ENCODE measurements around the gene LENEP.

Gene LENEP

DNA sequence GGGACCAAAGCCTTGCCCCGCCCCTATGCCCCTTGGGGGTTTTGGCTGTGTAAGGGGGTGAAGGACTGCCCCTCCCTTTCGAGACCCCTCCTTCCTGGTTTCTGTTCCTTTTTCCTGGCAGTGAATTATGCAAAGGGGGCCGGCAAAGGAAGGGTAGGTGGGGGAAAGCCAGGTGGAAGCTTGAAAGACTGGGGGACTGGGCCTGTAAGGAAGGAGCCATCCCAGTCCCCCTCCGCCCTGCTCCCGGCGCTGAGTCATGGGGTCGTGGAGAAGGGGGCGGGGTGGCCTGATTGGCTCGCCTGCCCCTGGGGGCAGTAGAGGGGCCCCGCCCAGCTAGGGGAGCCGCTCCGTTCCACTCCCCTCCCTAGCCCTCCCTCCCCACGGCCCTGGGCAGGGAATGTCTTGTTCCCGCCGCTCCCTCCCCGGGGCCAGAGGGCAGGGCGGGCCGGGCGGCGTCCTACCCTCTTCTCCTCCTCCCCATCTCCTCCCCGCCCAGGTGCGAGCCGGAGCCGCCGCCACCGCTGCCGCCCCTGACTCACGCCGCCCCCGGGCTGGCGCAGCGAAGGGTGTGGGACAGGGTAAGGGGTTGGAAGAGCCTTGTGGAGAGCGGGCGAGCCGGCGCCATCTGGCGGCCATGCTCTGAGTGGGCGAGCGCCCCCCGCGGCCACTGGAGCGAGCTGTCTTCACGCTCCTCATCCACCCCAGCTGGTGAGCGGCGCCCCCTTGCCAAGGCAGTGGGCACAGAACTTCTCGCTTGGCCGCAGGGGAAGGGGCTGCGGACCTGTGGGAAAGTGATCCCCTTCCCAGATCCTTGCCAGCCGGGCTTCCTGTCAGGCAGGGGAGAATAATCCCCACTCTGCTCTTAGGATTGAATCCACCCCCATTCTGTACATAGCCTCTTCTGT lies 23.9 kb downstream of the LENEP start:
- no peak overlapping the region for H3K4me3 ChIP-seq (ENCODE audit: low read depth, low read length)
- TF ChIP-seq CTCF (IDR thresholded peaks at IDR 0.05; ENCODE audit: control insufficient read depth, extremely low read depth, insufficient read depth): peak; percentile 16; the same call in 1 of the 2 replicates
- DNase-seq (ENCODE audit: low read depth): no peak

- DNase-seq (ENCODE audit: low read depth): no peak
- no peak overlapping the region for H3K4me3 ChIP-seq (ENCODE audit: low read depth, low read length)
- TF ChIP-seq CTCF (IDR thresholded peaks at IDR 0.05; ENCODE audit: control insufficient read depth, extremely low read depth, insufficient read depth): no peak
Observed at GRCh38 chr1:155017946-155018316, 24.5 kb downstream of the LENEP start.

DNA sequence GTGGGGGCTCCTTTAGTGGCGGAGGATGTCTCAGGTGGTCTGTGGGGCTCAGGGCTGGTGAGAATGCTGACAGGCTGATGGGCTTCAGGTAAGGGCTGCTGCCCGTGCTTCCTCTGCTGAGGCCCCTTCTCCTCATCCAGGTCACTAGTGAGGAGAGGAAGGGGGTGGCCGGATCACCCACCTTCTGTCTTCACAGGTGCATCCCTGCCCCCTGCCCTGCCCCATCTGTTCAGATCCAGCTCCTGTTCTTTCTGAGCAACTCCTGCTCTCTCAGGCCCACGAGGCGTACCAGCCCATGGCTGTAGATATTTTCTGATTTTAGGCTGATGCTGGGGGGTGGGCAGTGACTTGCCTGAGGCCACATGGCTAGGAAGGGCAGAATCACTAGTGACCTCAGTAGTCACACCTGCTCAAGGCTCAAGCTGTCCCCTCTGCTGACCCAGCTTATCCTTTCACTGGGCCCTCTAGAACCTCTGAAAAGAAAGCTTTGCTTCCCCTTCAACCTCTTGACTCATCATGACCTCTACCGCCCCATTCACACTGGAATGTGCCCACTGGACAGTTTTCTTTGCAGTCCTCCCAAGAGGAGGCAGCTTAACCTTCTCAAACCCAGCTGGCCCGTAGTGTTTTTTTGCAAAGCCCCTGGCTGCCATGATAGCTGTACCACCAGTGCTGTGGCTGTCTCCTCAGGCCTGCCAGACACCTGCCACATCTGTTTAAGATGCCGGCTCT lies 25.4 kb downstream of the LENEP start:
- DNase-seq (ENCODE audit: low read depth): no peak
- TF ChIP-seq CTCF (IDR thresholded peaks at IDR 0.05; ENCODE audit: control insufficient read depth, extremely low read depth, insufficient read depth): no peak

GRCh38 chr1:155019377-155020245 lies 26.2 kb downstream of the LENEP start:
- no peak overlapping the region for H3K4me3 ChIP-seq (ENCODE audit: low read depth, low read length)
- no peak for DNase-seq (ENCODE audit: low read depth)
- TF ChIP-seq CTCF (IDR thresholded peaks at IDR 0.05; ENCODE audit: control insufficient read depth, extremely low read depth, insufficient read depth): no peak

More for the DNA sequence above, 25.4 kb downstream of the LENEP start:
- no peak overlapping the region for H3K4me3 ChIP-seq (ENCODE audit: low read depth, low read length)

- TF ChIP-seq CTCF (IDR thresholded peaks at IDR 0.05; ENCODE audit: control insufficient read depth, extremely low read depth, insufficient read depth): no peak
- no peak overlapping the region for H3K4me3 ChIP-seq (ENCODE audit: low read depth, low read length)
- DNase-seq (ENCODE audit: low read depth): no peak
Observed at GRCh38 chr1:155022136-155022926, 28.9 kb downstream of the LENEP start.

DNA sequence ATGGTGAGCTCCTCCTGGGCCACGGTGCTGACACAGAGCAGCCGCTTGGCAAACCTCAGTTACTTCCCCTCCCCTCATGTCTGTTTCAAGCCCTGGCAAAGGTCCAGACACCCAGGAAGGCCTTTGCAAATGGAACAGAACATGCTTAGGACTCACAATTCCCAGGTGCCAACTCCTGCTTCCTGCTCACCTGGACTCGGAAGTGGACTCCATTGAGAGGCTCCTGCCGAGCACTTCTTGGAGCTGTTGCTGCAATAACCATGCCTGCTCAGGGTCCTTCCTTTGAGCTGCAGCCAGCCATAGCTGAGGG lies 29.5 kb downstream of the LENEP start:
- peak; percentile 84 for DNase-seq (ENCODE audit: low read depth)
- H3K4me3 ChIP-seq (ENCODE audit: low read depth, low read length): no peak overlapping the region
- no peak for TF ChIP-seq CTCF (IDR thresholded peaks at IDR 0.05; ENCODE audit: control insufficient read depth, extremely low read depth, insufficient read depth)

Measured in LNCaP clone FGC (cell line).